Measurements from ENCODE around the gene NACC2.

Gene NACC2

GRCh38 chr9:135987838-135988404 lies 107.2 kb downstream of the NACC2 start:
- no peaks in the 10 kb centered on the region for H3K4me1 ChIP-seq (ENCODE audit: low read length)
- H3K79me2 ChIP-seq (ENCODE audit: low read length): no peaks in the 10 kb centered on the region
- no peak overlapping the region for H3K9ac ChIP-seq (ENCODE audit: low read length)
- H2AFZ ChIP-seq (ENCODE audit: low read depth, low read length): no peak overlapping the region
- no peak for TF ChIP-seq EZH2phosphoT487 (IDR thresholded peaks at IDR 0.05; ENCODE audit: low read depth)
- TF ChIP-seq, protein P1, sequence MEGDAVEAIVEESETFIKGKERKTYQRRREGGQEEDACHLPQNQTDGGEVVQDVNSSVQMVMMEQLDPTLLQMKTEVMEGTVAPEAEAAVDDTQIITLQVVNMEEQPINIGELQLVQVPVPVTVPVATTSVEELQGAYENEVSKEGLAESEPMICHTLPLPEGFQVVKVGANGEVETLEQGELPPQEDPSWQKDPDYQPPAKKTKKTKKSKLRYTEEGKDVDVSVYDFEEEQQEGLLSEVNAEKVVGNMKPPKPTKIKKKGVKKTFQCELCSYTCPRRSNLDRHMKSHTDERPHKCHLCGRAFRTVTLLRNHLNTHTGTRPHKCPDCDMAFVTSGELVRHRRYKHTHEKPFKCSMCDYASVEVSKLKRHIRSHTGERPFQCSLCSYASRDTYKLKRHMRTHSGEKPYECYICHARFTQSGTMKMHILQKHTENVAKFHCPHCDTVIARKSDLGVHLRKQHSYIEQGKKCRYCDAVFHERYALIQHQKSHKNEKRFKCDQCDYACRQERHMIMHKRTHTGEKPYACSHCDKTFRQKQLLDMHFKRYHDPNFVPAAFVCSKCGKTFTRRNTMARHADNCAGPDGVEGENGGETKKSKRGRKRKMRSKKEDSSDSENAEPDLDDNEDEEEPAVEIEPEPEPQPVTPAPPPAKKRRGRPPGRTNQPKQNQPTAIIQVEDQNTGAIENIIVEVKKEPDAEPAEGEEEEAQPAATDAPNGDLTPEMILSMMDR (IDR thresholded peaks at IDR 0.05; ENCODE audit: low read depth, low read length): no peak
- no peaks in the 10 kb centered on the region for H3K27me3 ChIP-seq (ENCODE audit: low read depth, low read length)
- no peak overlapping the region for H3K4me3 ChIP-seq (ENCODE audit: low read length)
- no peak overlapping the region for H3K27ac ChIP-seq (ENCODE audit: low read length)
- H3K4me2 ChIP-seq (ENCODE audit: low read length): no peak overlapping the region
- H3K9me3 ChIP-seq (ENCODE audit: insufficient read depth, low read length): no peaks in the 10 kb centered on the region
- H4K20me1 ChIP-seq (ENCODE audit: insufficient read depth, low read length): no peaks in the 10 kb centered on the region
- H3K36me3 ChIP-seq (replicated peaks; ENCODE audit: low read depth, low read length): no peaks in the 10 kb centered on the region

DNA sequence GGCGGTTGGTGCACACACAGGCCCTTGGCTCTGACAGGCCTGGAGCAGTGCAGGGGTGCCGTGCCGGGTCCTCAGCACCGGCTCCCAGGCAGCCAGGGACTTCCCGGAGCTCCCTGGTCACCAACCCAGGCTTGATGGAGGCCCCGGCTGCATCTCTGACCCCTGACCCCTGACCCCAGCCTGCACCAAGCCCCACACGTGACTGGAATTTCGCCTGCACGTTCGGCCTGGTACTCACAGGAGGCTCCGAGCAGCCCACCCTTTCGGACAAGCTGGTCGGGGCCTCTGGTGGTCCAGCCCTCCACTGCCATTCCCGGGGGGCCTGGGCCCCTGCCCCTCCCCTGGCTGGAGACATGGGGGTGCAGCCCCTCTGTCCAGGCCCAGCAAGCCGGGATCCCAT lies 108.5 kb downstream of the NACC2 start:
- Histone ChIP-seq H3K9ac (ENCODE audit: low read length) (no peak overlapping the region), H3K4me3 (ENCODE audit: low read length) (no peak overlapping the region), H3K36me3 (replicated peaks; ENCODE audit: low read depth, low read length) (no peaks in the 10 kb centered on the region), H3K27ac (ENCODE audit: low read length) (no peak overlapping the region), H4K20me1 (ENCODE audit: insufficient read depth, low read length) (no peaks in the 10 kb centered on the region), H3K4me1 (ENCODE audit: low read length) (no peaks in the 10 kb centered on the region), H3K9me3 (ENCODE audit: insufficient read depth, low read length) (no peaks in the 10 kb centered on the region), H3K27me3 (ENCODE audit: low read depth, low read length) (0 out of 2 replicates have a peak, but pooled peaks cover 3% of the 10 kb centered on the region), H3K79me2 (ENCODE audit: low read length) (no peaks in the 10 kb centered on the region), H3K4me2 (ENCODE audit: low read length) (no peak overlapping the region), H2AFZ (ENCODE audit: low read depth, low read length) (no peak overlapping the region)
- TF ChIP-seq, protein P1 (IDR thresholded peaks at IDR 0.05; ENCODE audit: low read depth, low read length): no peak
- no peak for TF ChIP-seq EZH2phosphoT487 (IDR thresholded peaks at IDR 0.05; ENCODE audit: low read depth)

DNA sequence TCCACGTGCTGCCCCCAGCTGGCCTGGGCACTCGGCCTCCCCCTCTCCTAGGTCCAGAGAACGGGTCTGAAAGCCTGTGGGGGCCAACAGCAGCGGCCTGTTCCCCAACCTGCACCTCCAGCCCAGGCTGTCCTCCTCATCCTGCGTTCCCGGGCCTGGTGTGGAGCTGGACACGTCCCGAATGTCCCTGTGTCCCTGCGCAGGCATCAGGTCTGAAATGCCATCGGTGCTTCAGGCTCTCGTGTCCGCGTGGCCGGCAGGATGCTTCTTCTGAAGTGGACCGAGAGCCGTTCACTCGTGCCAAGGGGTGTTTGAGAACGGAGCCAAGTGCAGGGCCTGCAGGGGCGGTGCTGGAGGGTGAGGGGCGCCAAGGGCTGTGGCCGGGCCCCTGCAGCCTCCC lies 109.2 kb downstream of the NACC2 start:
- no peak for TF ChIP-seq EZH2phosphoT487 (IDR thresholded peaks at IDR 0.05; ENCODE audit: low read depth)
- TF ChIP-seq, protein P1 (IDR thresholded peaks at IDR 0.05; ENCODE audit: low read depth, low read length): no peak
- no peak overlapping the region for H3K4me2 ChIP-seq (ENCODE audit: low read length)
- no peaks in the 10 kb centered on the region for H3K4me1 ChIP-seq (ENCODE audit: low read length)
- H4K20me1 ChIP-seq (ENCODE audit: insufficient read depth, low read length): no peaks in the 10 kb centered on the region
- no peak overlapping the region for H3K27ac ChIP-seq (ENCODE audit: low read length)
- 0 out of 2 replicates have a peak, but pooled peaks cover 3% of the 10 kb centered on the region for H3K27me3 ChIP-seq (ENCODE audit: low read depth, low read length)
- H2AFZ ChIP-seq (ENCODE audit: low read depth, low read length): no peak overlapping the region
- no peak overlapping the region for H3K4me3 ChIP-seq (ENCODE audit: low read length)
- H3K9ac ChIP-seq (ENCODE audit: low read length): no peak overlapping the region
- H3K9me3 ChIP-seq (ENCODE audit: insufficient read depth, low read length): no peaks in the 10 kb centered on the region
- no peaks in the 10 kb centered on the region for H3K79me2 ChIP-seq (ENCODE audit: low read length)
- H3K36me3 ChIP-seq (replicated peaks; ENCODE audit: low read depth, low read length): no peaks in the 10 kb centered on the region

DNA sequence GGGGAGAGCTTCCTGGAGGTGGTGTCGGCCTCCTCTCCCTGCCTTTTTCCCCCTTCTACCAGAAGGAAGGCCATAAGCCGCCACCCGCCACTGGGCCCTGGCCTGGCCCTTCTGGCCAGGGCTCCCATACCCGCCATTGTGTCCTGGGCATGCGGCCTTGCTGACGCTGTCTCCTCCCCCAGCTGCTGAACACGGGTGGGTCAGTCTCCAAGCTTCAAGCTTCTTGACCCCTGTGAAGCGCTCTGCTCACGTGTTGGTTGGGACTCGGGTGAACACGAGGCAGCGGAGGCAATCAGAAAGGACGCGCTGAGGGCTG lies 109.7 kb downstream of the NACC2 start:
- Histone ChIP-seq H3K36me3 (replicated peaks; ENCODE audit: low read depth, low read length) (no peaks in the 10 kb centered on the region), H3K79me2 (ENCODE audit: low read length) (no peaks in the 10 kb centered on the region), H3K4me2 (ENCODE audit: low read length) (no peak overlapping the region), H2AFZ (ENCODE audit: low read depth, low read length) (no peak overlapping the region), H3K4me3 (ENCODE audit: low read length) (no peak overlapping the region), H3K27ac (ENCODE audit: low read length) (no peak overlapping the region), H4K20me1 (ENCODE audit: insufficient read depth, low read length) (no peaks in the 10 kb centered on the region), H3K27me3 (ENCODE audit: low read depth, low read length) (0 out of 2 replicates have a peak, but pooled peaks cover 3% of the 10 kb centered on the region), H3K9ac (ENCODE audit: low read length) (no peak overlapping the region), H3K9me3 (ENCODE audit: insufficient read depth, low read length) (no peaks in the 10 kb centered on the region), H3K4me1 (ENCODE audit: low read length) (no peaks in the 10 kb centered on the region)
- TF ChIP-seq, protein P1 (IDR thresholded peaks at IDR 0.05; ENCODE audit: low read depth, low read length): no peak
- TF ChIP-seq EZH2phosphoT487 (IDR thresholded peaks at IDR 0.05; ENCODE audit: low read depth): no peak

Measured in OCI-LY3 (cell line).